ENCODE results near the gene PSAPL1. TPM values are rescaled to one million over a fixed set of nuclear protein-coding genes. Genes with fewer than 3 reads are reported as not detected.

PSAPL1 gene
- total RNA-seq, 1 experiment from 2014 or later = 14.3 TPM

- Mint-ChIP-seq H3K27ac (ENCODE audit: unreplicated experiment) (peak overlapping the region; percentile 73), H3K4me3 (ENCODE audit: unreplicated experiment) (no peak overlapping the region), H3K9me3 (ENCODE audit: unreplicated experiment) (peaks cover 11% of the 10 kb centered on the region), H3K4me1 (ENCODE audit: low read depth, unreplicated experiment) (peaks cover 37% of the 10 kb centered on the region), H3K36me3 (ENCODE audit: insufficient read depth, unreplicated experiment) (peaks cover 9% of the 10 kb centered on the region), H3K27me3 (ENCODE audit: insufficient read depth, unreplicated experiment) (no peaks in the 10 kb centered on the region)
- no TSS peak for BruUV-seq (replicated peaks)
- ChIA-PET POLR2A (no interaction called here), CTCF (no interaction called here)
- Histone ChIP-seq H3K4me3 (ENCODE audit: low read depth, low read length) (no peak overlapping the region), H3K27me3 (replicated peaks; ENCODE audit: control insufficient read depth, insufficient read depth, low read length) (no peaks in the 10 kb centered on the region), H3K9me3 (0 out of 2 replicates have a peak, but pooled peaks cover under 1% of the 10 kb centered on the region), H3K36me3 (ENCODE audit: control insufficient read depth, insufficient read depth, low read length) (no peaks in the 10 kb centered on the region), H3K4me1 (peaks cover 30% of the 10 kb centered on the region)
- intact Hi-C loops (cut with micrococcal nuclease; ENCODE audit: unreplicated experiment) = no loop called here
- TF ChIP-seq CTCF (IDR thresholded peaks at IDR 0.05; ENCODE audit: insufficient read depth in 1 of 2, low read depth in 1 of 2, low read length in 1 of 2, severe bottlenecking in 1 of 2, unreplicated experiment in 1 of 2) = no peak
- DNase-seq = no peak
Measured at GRCh38 chr4:7414046-7414445, 20.7 kb downstream of the PSAPL1 start.

- CTCF ChIA-PET = no interaction called here
- H3K9me3 Mint-ChIP-seq (ENCODE audit: unreplicated experiment) = peaks cover 26% of the 10 kb centered on the region
- DNase-seq = no peak
Measured at GRCh38 chr4:7412554-7412912, 22.2 kb downstream of the PSAPL1 start.

GRCh38 chr4:7411896-7412553, 22.7 kb downstream of the PSAPL1 start:
- intact Hi-C loops (cut with micrococcal nuclease; ENCODE audit: unreplicated experiment) = no loop called here
- H3K4me3 Mint-ChIP-seq (ENCODE audit: unreplicated experiment) = no peak overlapping the region
- peaks cover 30% of the 10 kb centered on the region for H3K4me1 ChIP-seq
- peaks cover 37% of the 10 kb centered on the region for H3K4me1 Mint-ChIP-seq (ENCODE audit: low read depth, unreplicated experiment)
- H3K27ac Mint-ChIP-seq (ENCODE audit: unreplicated experiment) = no peak overlapping the region
- ChIA-PET POLR2A (no interaction called here), CTCF (no interaction called here)
- peaks cover 9% of the 10 kb centered on the region for H3K36me3 Mint-ChIP-seq (ENCODE audit: insufficient read depth, unreplicated experiment)
- TF ChIP-seq CTCF (IDR thresholded peaks at IDR 0.05; ENCODE audit: insufficient read depth in 1 of 2, low read depth in 1 of 2, low read length in 1 of 2, severe bottlenecking in 1 of 2, unreplicated experiment in 1 of 2) = no peak
- H3K27me3 ChIP-seq (replicated peaks; ENCODE audit: control insufficient read depth, insufficient read depth, low read length) = no peaks in the 10 kb centered on the region
- H3K9me3 Mint-ChIP-seq (ENCODE audit: unreplicated experiment) = peaks cover 31% of the 10 kb centered on the region
- no TSS peak for BruUV-seq (replicated peaks)
- H3K4me3 ChIP-seq (ENCODE audit: low read depth, low read length) = no peak overlapping the region
- H3K36me3 ChIP-seq (ENCODE audit: control insufficient read depth, insufficient read depth, low read length) = no peaks in the 10 kb centered on the region
- H3K9me3 ChIP-seq = peaks cover 6% of the 10 kb centered on the region; the same call in 1 of the 2 replicates
- peak in 1 of 2 experiments; percentile 22 for DNase-seq
- no peaks in the 10 kb centered on the region for H3K27me3 Mint-ChIP-seq (ENCODE audit: insufficient read depth, unreplicated experiment)

More at GRCh38 chr4:7412554-7412912, 22.2 kb downstream of the PSAPL1 start:
- Mint-ChIP-seq H3K4me1 (ENCODE audit: low read depth, unreplicated experiment) (peaks cover 37% of the 10 kb centered on the region), H3K27ac (ENCODE audit: unreplicated experiment) (no peak overlapping the region), H3K27me3 (ENCODE audit: insufficient read depth, unreplicated experiment) (no peaks in the 10 kb centered on the region), H3K4me3 (ENCODE audit: unreplicated experiment) (no peak overlapping the region), H3K36me3 (ENCODE audit: insufficient read depth, unreplicated experiment) (peaks cover 9% of the 10 kb centered on the region)
- TF ChIP-seq CTCF (IDR thresholded peaks at IDR 0.05; ENCODE audit: insufficient read depth in 1 of 2, low read depth in 1 of 2, low read length in 1 of 2, severe bottlenecking in 1 of 2, unreplicated experiment in 1 of 2) = no peak
- POLR2A ChIA-PET = no interaction called here
- Histone ChIP-seq H3K27me3 (replicated peaks; ENCODE audit: control insufficient read depth, insufficient read depth, low read length) (no peaks in the 10 kb centered on the region), H3K36me3 (ENCODE audit: control insufficient read depth, insufficient read depth, low read length) (no peaks in the 10 kb centered on the region), H3K9me3 (peaks cover 6% of the 10 kb centered on the region; the same call in 1 of the 2 replicates), H3K4me1 (peaks cover 30% of the 10 kb centered on the region), H3K4me3 (ENCODE audit: low read depth, low read length) (no peak overlapping the region)
- intact Hi-C loops (cut with micrococcal nuclease; ENCODE audit: unreplicated experiment) = no loop called here
- no TSS peak for BruUV-seq (replicated peaks)

Measured in Caco-2 (cell line).